ENCODE results near the gene GFY.

The GFY gene

GRCh38 chr19:49398001-49398615 lies 27.1 kb upstream of the GFY start:
- Histone ChIP-seq H3K4me1 (ENCODE audit: control extremely low read depth in 1 of 4, control insufficient read depth in 4 of 4, insufficient read depth in 4 of 4, low read length in 3 of 4) (peaks cover 0 to 4% (median 1%) of the 10 kb centered on the region in 4 experiments), H3K9me3 (ENCODE audit: control extremely low read depth in 1 of 5, control insufficient read depth in 4 of 5, insufficient read depth in 2 of 5, low read depth in 1 of 5, low read length in 4 of 5) (no peaks in the 10 kb centered on the region), H3K4me3 (ENCODE audit: control insufficient read depth in 1 of 7, extremely low read depth in 1 of 7, insufficient read depth in 4 of 7, low read depth in 2 of 7, low read length in 6 of 7) (no peak overlapping the region), H3K27ac (ENCODE audit: insufficient read depth in 1 of 2, low read depth in 1 of 2, low read length in 2 of 2, poor library complexity in 1 of 2, severe bottlenecking in 2 of 2) (no peak overlapping the region), H3K36me3 (ENCODE audit: control insufficient read depth in 4 of 4, insufficient read depth in 4 of 4, low read length in 3 of 4) (no peaks in the 10 kb centered on the region), H3K27me3 (replicated peaks in 2 of 5; ENCODE audit: control insufficient read depth in 4 of 5, insufficient read depth in 5 of 5, low read length in 4 of 5) (peaks cover 0 to 2% (median 0%) of the 10 kb centered on the region in 5 experiments)
- CTCF ChIA-PET, result interaction anchor here (1.5 kb wide), 1 partner anchor 72 kb away, joined by 3 read pairs; no protein-coding TSS in a partner anchor
- POLR2A ChIA-PET, result no interaction called here
- no peak for DNase-seq
- WGBS (ENCODE audit: insufficient coverage), result 91% methylated on average over 11 of the region's 11 CpGs

- Histone ChIP-seq H3K4me1 (ENCODE audit: control extremely low read depth in 1 of 4, control insufficient read depth in 4 of 4, insufficient read depth in 4 of 4, low read length in 3 of 4) (peaks cover 0 to 4% (median 1%) of the 10 kb centered on the region in 4 experiments), H3K4me3 (ENCODE audit: control insufficient read depth in 1 of 7, extremely low read depth in 1 of 7, insufficient read depth in 4 of 7, low read depth in 2 of 7, low read length in 6 of 7) (no peak overlapping the region), H3K27ac (ENCODE audit: insufficient read depth in 1 of 2, low read depth in 1 of 2, low read length in 2 of 2, poor library complexity in 1 of 2, severe bottlenecking in 2 of 2) (no peak overlapping the region), H3K9me3 (ENCODE audit: control extremely low read depth in 1 of 5, control insufficient read depth in 4 of 5, insufficient read depth in 2 of 5, low read depth in 1 of 5, low read length in 4 of 5) (no peaks in the 10 kb centered on the region), H3K36me3 (ENCODE audit: control insufficient read depth in 4 of 4, insufficient read depth in 4 of 4, low read length in 3 of 4) (no peaks in the 10 kb centered on the region), H3K27me3 (replicated peaks in 2 of 5; ENCODE audit: control insufficient read depth in 4 of 5, insufficient read depth in 5 of 5, low read length in 4 of 5) (peaks cover 0 to 2% (median 0%) of the 10 kb centered on the region in 5 experiments)
- ChIA-PET POLR2A (no interaction called here), CTCF (no interaction called here)
- WGBS (ENCODE audit: insufficient coverage), result 98% methylated on average over 5 of the region's 6 CpGs
- no peak for DNase-seq
Observed at GRCh38 chr19:49398931-49399330, 26.3 kb upstream of the GFY start.

GRCh38 chr19:49400029-49400428 lies 25.2 kb upstream of the GFY start:
- 100% methylated on average over 2 of the region's 6 CpGs for WGBS (ENCODE audit: insufficient coverage)
- ChIA-PET CTCF (interaction anchor here (1.4 kb wide), 1 partner anchor 10 kb away, joined by 3 read pairs; no protein-coding TSS in a partner anchor), POLR2A (no interaction called here)
- H3K9me3 ChIP-seq (ENCODE audit: control extremely low read depth in 1 of 5, control insufficient read depth in 4 of 5, insufficient read depth in 2 of 5, low read depth in 1 of 5, low read length in 4 of 5), result no peaks in the 10 kb centered on the region
- no peak overlapping the region for H3K4me3 ChIP-seq (ENCODE audit: control insufficient read depth in 1 of 7, extremely low read depth in 1 of 7, insufficient read depth in 4 of 7, low read depth in 2 of 7, low read length in 6 of 7)
- no peak for DNase-seq
- peaks cover 0 to 4% (median 1%) of the 10 kb centered on the region in 4 experiments for H3K4me1 ChIP-seq (ENCODE audit: control extremely low read depth in 1 of 4, control insufficient read depth in 4 of 4, insufficient read depth in 4 of 4, low read length in 3 of 4)
- no peaks in the 10 kb centered on the region for H3K36me3 ChIP-seq (ENCODE audit: control insufficient read depth in 4 of 4, insufficient read depth in 4 of 4, low read length in 3 of 4)
- peaks cover 0 to 2% (median 0%) of the 10 kb centered on the region in 5 experiments for H3K27me3 ChIP-seq (replicated peaks in 2 of 5; ENCODE audit: control insufficient read depth in 4 of 5, insufficient read depth in 5 of 5, low read length in 4 of 5)
- no peak overlapping the region for H3K27ac ChIP-seq (ENCODE audit: insufficient read depth in 1 of 2, low read depth in 1 of 2, low read length in 2 of 2, poor library complexity in 1 of 2, severe bottlenecking in 2 of 2)

- Histone ChIP-seq H3K4me1 (ENCODE audit: control extremely low read depth in 1 of 4, control insufficient read depth in 4 of 4, insufficient read depth in 4 of 4, low read length in 3 of 4) (peaks cover 0 to 5% (median under 1%) of the 10 kb centered on the region in 4 experiments), H3K9me3 (ENCODE audit: control extremely low read depth in 1 of 5, control insufficient read depth in 4 of 5, insufficient read depth in 2 of 5, low read depth in 1 of 5, low read length in 4 of 5) (no peaks in the 10 kb centered on the region), H3K27ac (ENCODE audit: insufficient read depth in 1 of 2, low read depth in 1 of 2, low read length in 2 of 2, poor library complexity in 1 of 2, severe bottlenecking in 2 of 2) (no peak overlapping the region), H3K27me3 (replicated peaks in 2 of 5; ENCODE audit: control insufficient read depth in 4 of 5, insufficient read depth in 5 of 5, low read length in 4 of 5) (no peaks in the 10 kb centered on the region), H3K4me3 (ENCODE audit: control insufficient read depth in 1 of 7, extremely low read depth in 1 of 7, insufficient read depth in 4 of 7, low read depth in 2 of 7, low read length in 6 of 7) (no peak overlapping the region), H3K36me3 (ENCODE audit: control insufficient read depth in 4 of 4, insufficient read depth in 4 of 4, low read length in 3 of 4) (no peaks in the 10 kb centered on the region)
- CTCF ChIA-PET, result interaction anchor here (1.2 to 2.4 kb wide), 4 partner anchors 10 to 15 kb away, joined by 4 to 6 read pairs (median 5); no protein-coding TSS in a partner anchor
- POLR2A ChIA-PET, result interaction anchor here (0.6 kb wide), 1 partner anchor 65 kb away, joined by 3 read pairs; no protein-coding TSS in a partner anchor
- no peak for DNase-seq
- 82% methylated on average over 4 of the region's 7 CpGs for WGBS (ENCODE audit: insufficient coverage)
Observed at GRCh38 chr19:49403404-49404187, 21.6 kb upstream of the GFY start.

GRCh38 chr19:49407079-49407478 lies 18.1 kb upstream of the GFY start:
- WGBS (ENCODE audit: insufficient coverage), result 86% methylated on average over 5 of the region's 7 CpGs
- Histone ChIP-seq H3K4me1 (ENCODE audit: control extremely low read depth in 1 of 4, control insufficient read depth in 4 of 4, insufficient read depth in 4 of 4, low read length in 3 of 4) (peaks cover 0 to 20% (median 15%) of the 10 kb centered on the region in 4 experiments), H3K27me3 (replicated peaks in 2 of 5; ENCODE audit: control insufficient read depth in 4 of 5, insufficient read depth in 5 of 5, low read length in 4 of 5) (no peaks in the 10 kb centered on the region), H3K9me3 (ENCODE audit: control extremely low read depth in 1 of 5, control insufficient read depth in 4 of 5, insufficient read depth in 2 of 5, low read depth in 1 of 5, low read length in 4 of 5) (no peaks in the 10 kb centered on the region), H3K36me3 (ENCODE audit: control insufficient read depth in 4 of 4, insufficient read depth in 4 of 4, low read length in 3 of 4) (no peaks in the 10 kb centered on the region), H3K27ac (ENCODE audit: insufficient read depth in 1 of 2, low read depth in 1 of 2, low read length in 2 of 2, poor library complexity in 1 of 2, severe bottlenecking in 2 of 2) (no peak overlapping the region), H3K4me3 (ENCODE audit: control insufficient read depth in 1 of 7, extremely low read depth in 1 of 7, insufficient read depth in 4 of 7, low read depth in 2 of 7, low read length in 6 of 7) (no peak overlapping the region)
- ChIA-PET CTCF (interaction anchor here (1.1 to 1.7 kb wide), 2 partner anchors 16 to 24 kb away, joined by 4 to 6 read pairs; no protein-coding TSS in a partner anchor), POLR2A (interaction anchor here (0.7 kb wide), 1 partner anchor 121 kb away, joined by 3 read pairs; the partner anchor contains the start of gene RCN3)
- DNase-seq, result no peak

GRCh38 chr19:49407482-49408015 lies 17.6 kb upstream of the GFY start:
- Histone ChIP-seq H3K27me3 (replicated peaks in 2 of 5; ENCODE audit: control insufficient read depth in 4 of 5, insufficient read depth in 5 of 5, low read length in 4 of 5) (no peaks in the 10 kb centered on the region), H3K36me3 (ENCODE audit: control insufficient read depth in 4 of 4, insufficient read depth in 4 of 4, low read length in 3 of 4) (no peaks in the 10 kb centered on the region), H3K4me3 (ENCODE audit: control insufficient read depth in 1 of 7, extremely low read depth in 1 of 7, insufficient read depth in 4 of 7, low read depth in 2 of 7, low read length in 6 of 7) (no peak overlapping the region), H3K27ac (ENCODE audit: insufficient read depth in 1 of 2, low read depth in 1 of 2, low read length in 2 of 2, poor library complexity in 1 of 2, severe bottlenecking in 2 of 2) (no peak overlapping the region), H3K4me1 (ENCODE audit: control extremely low read depth in 1 of 4, control insufficient read depth in 4 of 4, insufficient read depth in 4 of 4, low read length in 3 of 4) (peaks cover 0 to 21% (median 15%) of the 10 kb centered on the region in 4 experiments), H3K9me3 (ENCODE audit: control extremely low read depth in 1 of 5, control insufficient read depth in 4 of 5, insufficient read depth in 2 of 5, low read depth in 1 of 5, low read length in 4 of 5) (no peaks in the 10 kb centered on the region)
- CTCF ChIA-PET, result interaction anchor here (1.7 kb wide), 1 partner anchor 16 kb away, joined by 6 read pairs; no protein-coding TSS in a partner anchor
- DNase-seq, result no peak
- POLR2A ChIA-PET, result no interaction called here
- WGBS (ENCODE audit: insufficient coverage), result 98% methylated on average over 15 of the region's 16 CpGs

Data from common myeloid progenitor, CD34-positive (primary cell).